ENCODE results near the gene KATNAL2. TPM values are rescaled to one million over a fixed set of nuclear protein-coding genes. Genes with fewer than 3 reads are reported as not detected.

KATNAL2 gene, protein sequence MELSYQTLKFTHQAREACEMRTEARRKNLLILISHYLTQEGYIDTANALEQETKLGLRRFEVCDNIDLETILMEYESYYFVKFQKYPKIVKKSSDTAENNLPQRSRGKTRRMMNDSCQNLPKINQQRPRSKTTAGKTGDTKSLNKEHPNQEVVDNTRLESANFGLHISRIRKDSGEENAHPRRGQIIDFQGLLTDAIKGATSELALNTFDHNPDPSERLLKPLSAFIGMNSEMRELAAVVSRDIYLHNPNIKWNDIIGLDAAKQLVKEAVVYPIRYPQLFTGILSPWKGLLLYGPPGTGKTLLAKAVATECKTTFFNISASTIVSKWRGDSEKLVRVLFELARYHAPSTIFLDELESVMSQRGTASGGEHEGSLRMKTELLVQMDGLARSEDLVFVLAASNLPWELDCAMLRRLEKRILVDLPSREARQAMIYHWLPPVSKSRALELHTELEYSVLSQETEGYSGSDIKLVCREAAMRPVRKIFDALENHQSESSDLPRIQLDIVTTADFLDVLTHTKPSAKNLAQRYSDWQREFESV
- total RNA-seq: 4.8 TPM
- long read RNA-seq, partial matches to known transcripts: 1 of 14 reads
- long read RNA-seq, other reads (novel, unspliced or antisense): 13 of 14 reads

DNA sequence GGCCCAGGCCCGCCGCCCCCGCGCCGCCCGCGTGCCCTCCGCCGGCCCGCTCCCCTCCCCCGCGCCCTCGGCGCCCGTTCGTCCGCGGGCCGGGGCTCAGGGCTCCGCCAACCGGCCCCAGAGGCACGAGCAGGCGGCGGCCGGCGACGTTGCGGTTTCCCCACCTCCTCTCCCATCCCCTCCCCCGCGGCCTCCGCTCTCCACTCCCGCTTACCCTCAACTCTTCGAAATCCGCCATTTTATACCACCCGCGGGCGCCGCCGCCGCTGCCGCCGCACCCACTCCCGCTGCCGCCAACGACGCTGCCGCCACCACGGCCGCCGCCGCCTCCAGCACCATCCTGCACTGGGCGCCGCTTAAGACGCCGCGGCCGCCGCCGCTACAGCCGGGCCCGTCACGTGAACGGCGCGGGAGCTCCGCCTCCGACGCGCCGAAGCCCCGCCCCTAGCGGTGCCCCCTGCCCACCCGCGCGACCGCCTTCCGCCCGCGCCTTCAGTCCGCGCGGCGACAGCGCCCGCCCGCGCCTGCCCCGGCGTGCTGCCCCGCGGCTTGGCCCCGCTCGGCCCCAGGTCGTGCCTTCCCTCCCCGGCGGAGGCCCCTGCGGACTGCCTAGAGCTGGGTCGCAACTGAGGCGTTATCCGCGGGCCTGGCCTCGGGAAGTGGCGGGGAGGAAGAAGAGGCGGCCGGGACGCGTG is at the start of gene KATNAL2, which contains the start of gene PIAS2:
Gene KATNAL2, plus strand, starts transcription at position 495 of the 695 bp plus-strand sequence. CDS start 29,271 bp downstream, outside the sequence.
Gene PIAS2, minus strand, starts transcription at position 400 of the 695 bp plus-strand sequence. Its CDS starts 162 bp downstream, at position 238.
- peak; percentile 94 for DNase-seq (ENCODE audit: low spot score)

DNA sequence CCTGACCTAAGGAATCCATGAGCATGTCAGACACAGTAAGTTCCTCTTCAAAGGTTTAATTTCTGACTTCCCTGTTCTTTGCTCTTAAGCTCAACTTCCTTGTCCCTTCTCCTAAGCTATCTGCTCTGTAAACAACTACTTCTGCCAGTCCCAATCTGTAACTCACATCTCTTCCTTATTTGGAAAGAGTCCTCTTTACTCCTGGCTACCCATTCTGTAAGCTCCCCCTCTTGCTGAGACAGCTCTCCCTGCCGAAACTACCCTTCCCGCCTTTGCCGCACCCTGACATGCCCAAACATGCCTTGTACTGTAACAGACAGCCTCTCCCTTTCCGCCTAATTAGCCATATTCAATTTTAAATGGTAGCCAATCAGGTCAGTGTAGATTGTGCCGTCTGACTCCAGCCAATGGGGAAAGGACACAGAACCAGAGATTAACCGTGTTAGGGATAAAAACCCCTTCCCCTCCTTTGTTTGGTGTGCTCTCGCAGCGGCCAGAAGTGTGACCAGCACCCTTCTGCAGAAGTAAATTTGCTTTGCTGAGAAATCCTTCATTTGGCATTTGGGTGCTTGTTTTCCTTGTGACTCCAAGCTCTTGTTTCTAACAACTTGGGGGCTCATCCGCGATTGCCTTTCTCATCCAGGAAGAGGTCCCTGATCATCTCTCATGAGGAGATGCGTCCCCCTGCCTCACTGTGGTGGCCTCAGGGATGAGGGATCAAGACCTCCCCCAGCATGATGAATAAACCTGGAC is 49.1 kb upstream of the KATNAL2 start:
- DNase-seq (ENCODE audit: low spot score): no peak

DNA sequence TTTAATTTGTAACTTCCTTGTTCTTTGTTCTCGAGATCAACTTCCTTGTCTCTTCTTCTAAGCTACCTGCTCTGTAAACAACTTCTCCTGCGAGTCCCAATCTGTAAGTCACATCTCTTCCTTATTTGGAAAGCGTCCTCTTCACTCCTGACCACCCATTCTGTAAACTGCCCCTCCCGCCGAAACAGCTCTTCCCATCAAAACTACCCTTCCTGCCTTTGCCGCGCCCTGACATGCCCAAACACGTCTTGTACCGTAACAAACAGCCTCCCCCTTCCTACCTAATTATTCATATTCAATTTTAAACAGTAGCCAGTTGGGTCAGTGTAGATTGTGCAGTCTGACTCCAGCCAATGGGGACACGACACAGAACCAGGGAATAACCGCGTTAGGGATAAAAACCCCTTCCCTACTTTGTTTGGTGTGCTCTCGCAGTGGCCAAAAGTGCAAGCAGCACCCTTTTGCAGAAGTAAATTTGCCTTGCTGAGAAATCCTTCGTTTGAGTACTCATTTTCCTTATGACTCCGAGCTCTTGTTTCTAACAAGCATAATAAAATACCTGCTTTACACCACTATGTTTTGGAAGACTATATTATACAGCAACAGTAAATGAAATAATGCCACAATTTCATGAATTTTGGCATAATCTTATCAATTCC is 39.9 kb upstream of the KATNAL2 start:
- no peak for DNase-seq (ENCODE audit: low spot score)

DNA sequence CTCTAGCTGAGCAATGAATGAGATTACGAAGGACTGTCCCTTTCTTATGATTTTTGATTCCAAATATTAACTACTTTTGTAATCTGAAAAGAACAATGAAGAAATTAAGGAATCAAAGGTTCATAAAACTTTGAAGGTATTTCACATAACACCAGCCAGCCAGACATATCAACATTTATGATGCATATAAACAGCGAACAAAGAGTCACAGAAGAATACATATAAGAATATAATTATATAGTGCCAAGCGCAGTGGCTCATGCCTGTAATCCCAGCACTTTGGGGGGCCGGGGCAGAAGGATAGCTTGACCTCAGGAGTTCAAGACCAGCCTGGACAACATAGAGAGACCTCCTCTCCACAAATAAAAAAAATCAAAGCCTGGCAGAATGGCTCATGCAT is 34.2 kb upstream of the KATNAL2 start:
- no peak for DNase-seq (ENCODE audit: low spot score)

DNA sequence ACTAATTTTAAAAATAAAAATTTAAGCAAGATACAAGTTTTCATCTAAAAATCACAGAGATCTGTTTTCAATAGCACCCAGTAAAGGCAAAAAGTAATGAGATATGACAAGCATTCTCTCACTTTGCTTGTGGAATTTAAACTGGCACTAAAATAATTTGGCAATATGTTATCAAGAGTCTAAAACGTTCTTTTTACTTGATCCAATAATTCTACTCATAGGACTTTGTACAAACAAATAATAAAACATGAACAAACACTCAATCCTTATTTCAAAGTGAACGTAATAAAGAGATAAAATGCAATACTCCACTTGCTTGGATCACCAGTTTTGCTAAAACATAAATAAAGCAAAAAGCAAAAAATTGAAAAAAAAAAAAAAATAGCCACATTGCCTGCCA is 30.5 kb upstream of the KATNAL2 start:
- no peak for DNase-seq (ENCODE audit: low spot score)

DNA sequence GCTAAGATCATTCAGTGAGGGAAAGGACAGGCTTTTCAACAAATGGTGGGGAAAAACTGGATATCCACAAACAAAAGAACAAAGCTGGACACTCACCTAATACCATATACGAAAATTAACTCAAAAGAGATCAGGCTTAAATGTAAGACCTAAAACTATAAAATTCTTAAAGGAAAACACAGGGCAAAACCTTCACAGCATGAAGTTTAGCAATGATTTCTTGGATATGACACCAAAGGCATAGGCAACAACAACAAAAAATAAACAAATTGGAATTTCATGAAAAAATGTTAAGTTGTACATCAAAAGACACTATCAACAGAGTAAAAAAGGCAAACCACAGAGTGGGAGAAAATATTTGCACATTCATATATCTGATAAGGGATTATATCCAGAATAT is 28.4 kb upstream of the KATNAL2 start:
- no peak for DNase-seq (ENCODE audit: low spot score)

DNA sequence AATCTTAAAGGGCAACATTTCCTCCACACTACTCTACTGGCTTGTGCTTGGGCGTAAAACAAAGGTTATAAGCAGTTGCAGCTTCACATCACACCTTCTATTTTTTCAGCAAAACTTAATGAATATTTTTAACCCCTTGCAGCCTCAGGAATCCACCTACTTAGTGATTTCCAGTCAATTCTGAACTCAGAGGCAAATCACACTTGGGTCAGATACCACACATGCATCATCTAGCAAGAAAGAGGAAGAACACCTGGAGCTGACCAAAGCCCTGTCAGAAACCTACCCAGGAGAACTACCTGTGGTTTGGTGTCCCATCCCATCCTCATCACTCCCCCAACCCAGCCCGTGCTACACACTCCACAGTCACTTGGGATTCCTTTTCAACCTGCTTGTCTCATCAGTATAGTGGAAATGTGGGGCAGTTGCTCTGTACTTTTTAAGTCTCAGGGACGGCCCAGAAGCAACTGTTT is 25.6 kb upstream of the KATNAL2 start:
- no peak for DNase-seq (ENCODE audit: low spot score)

DNA sequence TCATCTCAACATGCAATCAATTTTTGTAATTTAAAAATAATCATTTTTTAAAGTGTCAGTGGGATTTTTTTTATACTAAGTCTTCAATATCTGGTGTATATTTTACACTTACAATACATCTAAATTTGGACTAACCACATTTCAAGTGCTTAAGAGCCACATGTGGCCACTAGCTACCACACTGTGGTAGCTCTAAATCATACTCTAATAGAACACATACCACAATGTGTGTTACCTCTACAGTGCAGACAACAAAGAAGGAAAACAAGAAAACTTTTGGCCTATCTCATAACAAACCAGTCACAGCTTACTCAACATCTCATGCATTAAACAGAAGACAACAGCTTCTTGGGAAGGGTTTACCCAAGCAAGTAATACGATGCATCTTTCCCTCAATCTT is 24.6 kb upstream of the KATNAL2 start:
- no peak for DNase-seq (ENCODE audit: low spot score)

DNA sequence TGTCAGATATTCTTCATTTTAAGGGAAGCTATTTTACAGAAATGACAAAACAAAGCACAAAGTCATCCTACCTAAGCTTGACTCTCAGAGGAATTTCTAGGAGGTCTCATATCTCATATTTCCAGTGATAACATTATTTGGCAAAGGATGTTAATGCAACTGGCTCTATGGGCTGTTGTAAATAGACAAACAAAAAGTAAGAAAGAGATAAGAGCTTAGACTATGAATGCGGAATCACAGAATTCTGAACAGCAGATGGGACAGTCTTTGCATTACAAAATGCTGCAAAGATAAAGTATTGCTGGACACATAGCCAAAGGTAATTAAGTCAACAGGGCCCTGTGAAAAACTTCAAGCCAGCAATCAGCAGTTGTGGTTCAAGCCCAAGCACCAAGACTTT is 24.0 kb upstream of the KATNAL2 start:
- no peak for DNase-seq (ENCODE audit: low spot score)

DNA sequence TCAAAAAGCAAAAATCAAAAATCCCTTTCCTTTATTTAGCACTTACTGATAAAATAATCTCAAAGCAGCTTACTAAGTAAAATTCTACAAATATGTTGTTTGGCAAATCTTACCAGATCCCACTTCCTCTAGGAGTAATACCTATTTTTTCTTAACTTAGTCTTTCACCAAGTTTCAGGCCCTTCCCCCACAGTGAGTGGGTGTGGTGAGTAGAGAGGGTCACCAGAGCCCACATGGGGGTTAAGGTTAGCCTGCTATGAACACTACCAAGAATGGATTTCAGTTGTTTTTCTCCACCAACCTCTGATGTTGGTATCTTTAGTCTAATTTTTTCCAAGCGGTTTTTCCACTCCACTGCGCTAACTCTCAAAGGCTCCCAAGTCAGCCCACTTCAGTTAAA is 23.3 kb upstream of the KATNAL2 start:
- no peak for DNase-seq (ENCODE audit: low spot score)

DNA sequence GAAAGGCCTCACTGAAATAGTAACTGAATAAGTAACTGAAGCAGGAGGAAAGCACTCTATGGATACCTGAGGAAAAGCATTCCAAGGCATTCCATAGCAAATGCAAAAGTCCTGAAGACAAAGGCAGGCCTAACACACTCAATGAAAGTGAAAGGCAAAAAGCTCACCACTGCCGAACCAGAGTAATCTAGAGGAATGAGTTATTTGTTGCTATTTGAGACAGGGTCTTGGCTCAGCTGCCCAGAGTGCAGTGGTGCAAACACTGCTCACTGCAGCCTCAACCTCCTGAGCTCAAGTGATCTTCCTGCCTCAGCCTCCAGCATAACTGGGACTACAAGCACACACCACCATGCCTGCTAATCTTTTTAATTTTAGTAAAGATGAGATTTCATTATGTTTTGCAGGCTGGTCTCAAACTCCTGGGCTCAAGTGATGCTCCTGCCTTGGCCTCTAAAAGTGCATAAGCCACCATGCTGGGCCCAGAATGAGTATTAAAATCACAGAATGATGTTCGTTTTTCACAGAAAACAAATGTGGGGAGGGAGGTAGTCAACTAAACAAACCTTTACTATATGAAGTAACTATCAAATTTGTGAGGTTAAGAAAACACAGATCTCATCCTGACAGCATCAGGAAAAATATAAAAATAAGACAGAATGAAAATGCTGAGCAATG is 18.0 kb upstream of the KATNAL2 start:
- no peak for DNase-seq (ENCODE audit: low spot score)

DNA sequence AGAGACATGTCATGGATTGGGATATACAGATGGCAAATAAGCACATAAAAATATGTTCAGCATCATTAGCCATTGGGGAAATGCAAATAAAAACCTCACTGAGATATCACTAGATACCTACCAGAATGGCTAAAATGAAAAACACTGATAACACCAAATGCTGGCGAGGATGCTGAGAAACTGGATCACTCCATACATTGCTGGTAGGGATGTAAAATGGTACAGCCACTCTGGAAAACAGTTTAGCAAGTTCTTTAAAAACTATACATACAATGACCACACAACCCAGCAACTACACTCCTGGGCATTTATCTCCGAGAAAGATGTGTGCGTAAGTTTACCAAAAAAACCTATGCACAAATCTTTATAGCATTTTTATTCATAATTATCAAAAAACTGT is 14.0 kb upstream of the KATNAL2 start:
- no peak for DNase-seq (ENCODE audit: low spot score)

DNA sequence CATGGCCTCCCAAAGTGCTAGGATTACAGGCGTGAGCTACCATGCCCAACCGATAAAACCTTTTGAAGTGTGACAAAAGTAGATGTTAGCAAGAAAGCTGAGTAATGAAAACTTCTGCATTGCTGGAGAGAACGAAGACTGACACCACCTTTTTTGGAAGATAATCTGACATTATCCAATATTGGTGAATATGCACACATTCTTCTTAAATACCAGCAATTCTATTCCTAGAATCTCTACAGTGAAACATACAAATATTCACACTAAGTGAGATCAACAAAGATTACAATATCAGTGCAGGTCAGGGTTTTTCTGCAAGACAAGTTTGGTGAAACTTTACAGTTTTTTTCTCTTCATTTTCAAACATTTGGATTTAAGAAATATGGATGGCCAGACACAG is 7.9 kb upstream of the KATNAL2 start:
- no peak for DNase-seq (ENCODE audit: low spot score)

DNA sequence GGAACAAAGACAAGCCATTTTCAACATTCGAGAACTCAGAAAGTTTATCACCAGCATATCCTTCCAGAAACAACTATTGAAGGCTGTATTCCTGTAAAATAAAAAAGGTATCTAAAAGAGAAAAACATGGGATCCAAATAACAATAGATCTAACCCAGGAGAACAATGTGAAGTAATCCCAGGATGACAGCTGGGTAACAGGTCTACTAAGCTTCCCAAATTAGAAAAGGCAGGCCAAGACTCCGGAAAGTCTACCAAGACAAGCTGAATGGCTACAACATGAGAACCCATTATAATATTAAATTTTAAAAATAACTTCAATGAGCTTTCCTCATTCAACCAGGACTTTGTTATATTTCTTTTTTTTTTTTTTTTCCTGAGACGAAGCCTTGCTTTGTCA is 6.5 kb upstream of the KATNAL2 start:
- no peak for DNase-seq (ENCODE audit: low spot score)

DNA sequence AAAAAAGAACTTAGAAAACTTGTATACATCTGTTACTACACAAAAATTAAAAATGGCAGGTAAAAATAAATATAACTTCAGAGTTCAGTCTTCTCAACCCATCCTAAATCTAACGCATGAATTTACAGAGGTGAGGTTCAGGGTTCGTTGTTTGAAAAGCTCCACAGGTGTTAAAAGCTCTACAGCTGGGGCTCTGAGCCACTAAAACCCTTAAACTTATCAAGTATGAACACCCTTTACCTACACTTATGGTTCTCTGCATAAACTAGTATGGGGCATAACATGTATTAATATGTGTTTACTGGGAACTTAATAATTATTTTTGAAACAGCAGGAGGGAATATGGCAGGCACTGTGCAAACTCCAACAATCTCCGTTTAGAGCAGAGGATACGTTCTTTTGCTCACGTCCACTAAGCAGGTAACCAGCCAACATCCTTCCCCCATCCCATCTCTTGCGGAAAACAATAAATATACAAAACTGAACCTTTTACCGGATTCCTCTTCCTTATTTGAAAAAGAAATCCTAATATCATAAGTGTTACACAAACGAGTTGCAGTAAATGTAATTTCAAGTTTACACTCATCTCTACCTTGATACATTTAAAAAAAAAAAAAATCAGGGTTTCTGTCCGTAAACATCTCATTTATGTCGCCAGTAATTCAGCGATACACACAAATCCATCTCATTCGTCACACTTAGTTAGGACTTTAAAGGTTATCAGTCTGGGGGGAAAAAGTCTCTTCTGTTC is 1.4 kb upstream of the KATNAL2 start:
- no peak for DNase-seq (ENCODE audit: low spot score)

DNA sequence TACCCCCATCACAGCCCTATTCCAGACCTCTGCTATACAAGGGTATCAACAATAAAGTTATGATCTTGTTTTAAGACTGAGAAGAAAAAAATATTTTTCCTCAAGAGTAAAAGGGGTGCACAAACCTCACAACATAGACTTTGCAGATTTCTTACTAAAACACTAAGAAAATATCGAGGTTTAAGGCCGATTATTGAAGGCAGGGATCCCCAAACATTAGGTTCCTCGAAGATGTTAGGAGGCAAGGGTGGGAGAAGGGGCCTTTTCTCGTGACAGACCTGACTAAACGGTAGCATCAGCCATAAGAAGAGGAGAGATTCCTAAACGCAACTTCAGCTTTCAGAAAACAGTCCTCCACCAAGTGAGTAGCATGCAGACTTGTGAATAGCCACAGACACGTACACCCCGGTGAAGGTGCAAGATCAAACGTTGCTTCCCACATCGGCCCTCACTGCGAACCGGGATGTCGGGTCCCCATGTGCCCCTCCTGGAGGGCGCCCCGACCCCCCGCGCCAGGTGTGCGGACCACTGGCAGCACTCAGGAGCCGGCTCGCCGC is 773 bp upstream of the KATNAL2 start:
- DNase-seq (ENCODE audit: low spot score): no peak

DNA sequence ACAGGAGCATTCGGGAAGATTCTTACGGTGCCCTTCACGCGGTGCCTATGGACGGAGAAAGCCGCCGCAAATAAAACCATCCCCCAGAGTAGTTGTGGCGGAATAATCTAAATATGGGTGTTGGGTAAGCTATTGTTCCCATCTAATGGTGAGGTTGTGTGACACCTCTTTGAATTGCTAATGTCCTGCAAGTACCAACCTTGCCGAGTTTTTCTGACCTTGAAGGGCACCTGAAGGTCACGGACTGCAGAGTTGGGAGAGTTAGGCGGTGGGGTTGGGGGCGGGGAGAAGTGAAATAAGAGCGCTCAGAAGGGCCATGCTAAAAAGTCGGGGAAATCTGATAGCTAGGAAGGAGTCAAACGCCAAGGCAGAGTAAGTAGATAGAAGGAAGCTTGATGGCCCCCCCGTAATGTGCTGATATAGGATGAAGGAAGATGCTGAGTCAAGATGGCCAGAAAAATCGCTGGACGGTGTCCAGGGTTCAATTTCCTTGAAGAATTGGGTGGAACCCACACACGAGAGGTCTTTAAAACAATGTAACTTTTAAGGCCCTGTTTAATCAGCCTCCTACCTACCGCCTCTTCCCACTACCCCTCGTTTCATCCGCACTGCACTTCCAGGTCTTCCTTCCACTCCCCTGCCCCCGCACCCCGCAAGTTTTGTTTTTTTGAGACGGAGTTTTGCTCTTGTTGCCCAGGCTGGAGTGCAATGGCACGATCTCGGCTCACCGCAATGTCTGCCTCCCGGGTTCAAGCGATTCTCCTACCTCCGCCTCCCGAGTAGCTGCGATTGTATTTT is 600 bp downstream of the KATNAL2 start:
- DNase-seq (ENCODE audit: low spot score): no peak

DNA sequence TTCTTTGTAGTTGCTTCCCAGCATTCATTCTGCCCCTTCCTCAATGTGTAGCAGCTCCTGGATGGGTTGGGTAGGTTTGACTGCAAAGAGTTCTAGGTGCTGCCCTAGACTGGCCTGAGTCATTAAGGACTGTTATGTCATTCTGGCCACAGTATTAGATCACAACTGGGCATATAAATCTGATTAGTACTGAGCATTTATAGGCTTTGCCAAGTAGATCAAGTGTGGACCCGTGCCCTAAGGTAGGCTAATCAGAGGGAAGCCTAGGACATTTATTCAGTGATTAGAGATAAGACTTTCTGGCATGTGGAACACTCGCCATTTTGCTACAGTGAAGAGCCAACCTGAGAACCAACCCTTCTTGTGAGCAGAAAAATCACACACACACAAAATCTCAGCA is 2.7 kb downstream of the KATNAL2 start:
- no peak for DNase-seq (ENCODE audit: low spot score)

Measured in mesenteric fat pad (tissue), 1 donor.